GM19035 (cell line): ENCODE results near the gene RAPGEF4.

ENCODE experiments used
- ATAC-seq: cut with Tn5 transposase; IDR thresholded peaks from one replicate; pipeline ENCODE4 v1.9.1; 2021; ENCODE audit not compliant: unreplicated experiment

Gene RAPGEF4

DNA sequence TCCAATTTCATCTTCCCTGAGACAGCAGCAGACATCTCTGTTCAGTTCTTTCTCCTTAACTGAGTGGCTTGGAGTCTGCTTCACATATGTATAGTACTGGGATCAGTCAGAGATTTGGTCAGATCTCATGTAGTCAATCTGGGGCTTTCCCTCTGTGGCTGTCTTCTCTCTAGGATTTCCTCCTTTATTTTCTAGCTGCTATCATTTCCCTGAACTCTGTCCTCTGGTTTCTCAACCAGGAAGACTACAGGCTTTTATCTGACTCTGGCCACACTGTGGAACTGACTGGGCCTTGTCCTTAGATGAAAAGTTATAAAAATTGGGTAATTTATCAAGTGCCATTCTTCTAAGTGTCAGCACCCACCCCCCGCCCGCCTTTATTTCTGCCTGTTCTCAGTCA lies 121.0 kb downstream of the RAPGEF4 start:
- no peak for ATAC-seq

DNA sequence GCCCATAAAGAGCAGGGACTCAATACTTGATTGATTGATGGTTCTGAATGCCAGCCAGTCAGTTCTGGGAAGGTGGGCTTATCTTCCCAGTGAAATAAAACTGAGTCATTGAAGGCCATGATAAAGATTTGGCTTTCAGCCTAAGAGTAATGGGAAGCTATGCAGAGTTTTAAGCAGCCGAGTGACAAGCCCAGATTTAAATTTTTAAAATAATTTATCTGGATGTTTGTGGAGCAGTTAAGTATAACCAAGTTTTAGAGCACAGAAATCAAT lies 122.8 kb downstream of the RAPGEF4 start:
- ATAC-seq, result no peak

DNA sequence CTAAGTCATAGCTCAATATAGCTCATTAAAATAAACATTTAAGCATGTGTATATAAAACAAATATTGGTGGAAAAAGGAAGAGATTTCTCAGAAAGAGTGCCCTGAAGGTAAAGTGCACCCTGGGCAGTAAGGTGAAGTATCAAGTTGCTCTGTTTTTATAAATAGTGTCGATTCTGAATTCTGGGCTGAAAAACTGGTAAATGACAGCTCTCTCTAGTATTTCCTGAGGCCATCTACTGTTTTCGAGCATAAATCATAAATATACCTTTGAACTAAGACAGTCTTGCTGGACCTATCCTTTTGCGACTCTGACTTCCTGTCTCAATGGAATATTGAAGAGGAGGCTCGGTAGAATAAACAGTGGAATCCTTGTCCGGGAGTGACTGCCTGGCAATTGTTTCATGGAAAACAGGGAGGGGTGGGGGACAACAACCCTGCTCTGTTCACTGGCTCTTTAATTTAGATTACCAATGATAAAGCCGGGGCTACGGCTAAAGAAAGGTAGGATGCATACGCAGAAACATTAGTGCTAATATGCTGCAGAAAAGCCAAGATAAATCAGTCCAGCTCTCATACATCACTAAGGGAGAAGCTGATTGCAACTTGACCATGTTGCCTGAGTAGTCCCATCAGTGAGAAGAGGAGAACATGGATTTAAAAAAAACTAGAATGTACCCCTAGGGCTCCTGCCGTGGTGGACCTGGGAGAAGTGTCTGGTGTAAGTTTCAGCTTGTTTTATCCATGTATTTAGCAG lies 124.1 kb downstream of the RAPGEF4 start:
- no peak for ATAC-seq

DNA sequence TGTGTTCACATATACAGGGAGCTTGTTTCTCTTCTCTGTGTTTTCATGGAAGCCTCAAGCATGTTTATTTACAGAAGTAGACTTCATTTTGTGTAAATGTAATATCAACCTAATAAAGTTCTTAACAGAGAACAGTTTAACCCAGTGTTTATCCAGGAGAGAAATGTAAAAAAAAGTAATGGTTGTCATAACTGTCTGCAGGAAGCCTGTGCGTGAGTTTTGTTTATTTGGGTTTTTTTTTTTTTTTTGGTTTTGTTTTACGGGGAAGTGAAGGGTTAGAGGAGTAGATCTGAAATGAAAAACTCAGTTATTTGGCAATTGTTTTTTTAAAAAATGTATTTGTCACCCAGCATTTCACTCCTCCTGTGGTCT lies 124.7 kb downstream of the RAPGEF4 start:
- no peak for ATAC-seq

DNA sequence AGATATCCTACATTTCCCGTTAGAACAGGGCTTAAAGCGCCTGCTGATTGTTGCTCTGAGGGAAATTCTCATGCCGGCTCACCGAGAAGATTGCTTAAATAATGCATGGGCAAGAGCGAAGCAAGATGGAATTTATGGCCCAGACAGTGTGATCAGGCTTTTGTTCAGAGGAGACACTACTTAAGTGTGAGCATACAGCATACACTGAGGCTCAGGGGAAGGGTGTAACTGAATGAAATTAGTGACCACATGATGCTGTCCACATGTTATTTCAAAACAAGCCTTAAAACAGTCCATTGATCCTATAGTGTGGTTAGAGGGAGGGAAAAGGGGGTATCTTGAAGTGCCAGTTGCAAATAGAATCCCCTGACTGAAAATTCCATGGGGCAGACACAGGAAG lies 125.5 kb downstream of the RAPGEF4 start:
- ATAC-seq, result no peak

DNA sequence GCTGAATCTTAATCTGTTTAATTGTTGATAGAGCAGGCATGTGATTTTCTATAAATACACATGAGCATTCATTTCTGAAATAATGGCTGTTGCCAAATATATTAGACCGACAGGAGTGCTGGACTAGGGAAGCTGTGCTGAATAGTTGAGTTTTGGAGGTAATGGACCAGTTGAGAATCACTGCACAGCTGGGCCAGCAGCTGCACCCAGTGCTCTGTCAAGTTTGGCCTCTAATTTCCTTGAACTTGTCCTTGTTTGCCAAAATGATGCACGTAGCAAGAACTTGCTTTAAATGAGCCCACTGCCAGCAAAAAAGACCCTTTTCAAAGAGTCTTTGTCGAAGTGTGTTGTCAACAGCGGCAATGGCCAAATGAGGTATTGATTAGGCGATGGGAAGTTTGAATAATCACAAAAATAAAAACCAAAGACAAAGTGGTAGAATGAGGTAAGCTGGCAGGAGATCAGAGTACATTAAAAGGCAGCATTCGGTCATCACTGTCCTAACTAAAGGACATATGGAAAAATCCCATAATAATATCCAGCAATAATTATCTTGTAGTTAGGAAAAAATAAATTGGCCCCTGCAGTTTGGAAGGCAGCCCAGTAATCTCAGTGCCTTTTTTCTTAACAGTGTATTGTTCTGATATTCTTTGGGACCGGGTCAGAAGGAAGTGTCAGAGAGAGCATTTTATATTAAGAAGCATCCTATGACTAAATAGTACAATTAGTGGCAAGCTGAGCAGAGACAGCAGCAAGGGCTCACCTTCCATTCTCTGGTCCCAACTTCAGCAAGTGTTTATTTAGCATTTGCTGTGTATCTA lies 126.2 kb downstream of the RAPGEF4 start:
- ATAC-seq, result no peak

DNA sequence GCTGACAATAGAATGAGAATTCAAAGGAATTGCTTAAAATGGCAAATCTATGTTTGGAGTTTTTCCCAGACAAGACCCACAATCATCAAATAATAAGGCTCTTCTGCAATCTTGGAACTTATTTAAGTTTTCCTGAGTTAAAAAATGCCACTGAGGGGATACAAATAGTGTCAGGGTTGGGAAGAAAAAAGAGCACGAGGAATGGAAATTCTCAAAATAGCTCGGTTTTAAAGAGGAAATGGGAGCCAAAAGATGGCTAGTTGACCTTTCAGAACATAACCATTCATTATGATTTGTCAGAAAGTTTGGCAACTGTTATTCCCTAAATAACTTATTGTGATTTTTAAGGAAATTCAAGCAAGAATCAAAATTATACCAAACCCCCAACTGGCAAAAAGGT lies 127.7 kb downstream of the RAPGEF4 start:
- ATAC-seq, result no peak

DNA sequence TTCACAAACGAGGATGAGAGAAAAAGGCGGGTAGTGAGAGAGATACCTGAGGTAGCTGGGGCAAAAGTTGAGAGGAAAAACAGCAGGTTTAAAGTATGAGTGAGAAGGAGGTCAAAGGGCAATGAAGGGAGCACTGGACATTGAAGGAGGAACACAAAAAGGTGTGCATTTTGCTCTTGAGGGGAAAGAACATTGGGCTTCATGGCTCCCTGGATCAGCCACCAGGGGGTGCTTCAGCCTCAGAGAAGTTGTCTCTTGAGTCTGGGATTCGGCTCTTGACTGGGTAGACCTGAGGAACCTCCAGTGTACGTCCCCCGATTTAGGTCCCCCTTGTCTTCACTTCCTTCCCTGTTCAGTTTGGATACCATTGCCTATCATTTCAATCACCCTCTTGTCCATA lies 128.5 kb downstream of the RAPGEF4 start:
- no peak for ATAC-seq

DNA sequence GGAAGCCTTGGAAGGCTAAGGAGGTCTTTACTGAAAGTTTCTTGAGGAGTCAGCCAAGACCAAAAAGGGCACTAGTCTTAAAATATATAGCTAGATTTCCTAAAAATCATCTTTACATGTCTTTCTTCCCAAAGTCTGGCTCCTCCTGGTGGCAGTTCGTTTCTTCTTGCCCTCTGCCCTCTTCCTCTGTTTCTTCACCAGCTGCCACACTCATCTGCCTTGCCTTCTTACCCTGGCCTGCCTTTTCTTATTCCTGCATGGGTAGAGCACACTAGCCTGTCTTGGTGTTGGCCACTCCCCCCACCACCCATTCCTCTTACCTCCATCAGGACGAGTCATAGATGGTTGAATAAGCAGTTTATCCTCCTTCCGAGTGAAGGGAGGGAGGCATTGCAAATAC lies 129.8 kb downstream of the RAPGEF4 start:
- no peak for ATAC-seq

DNA sequence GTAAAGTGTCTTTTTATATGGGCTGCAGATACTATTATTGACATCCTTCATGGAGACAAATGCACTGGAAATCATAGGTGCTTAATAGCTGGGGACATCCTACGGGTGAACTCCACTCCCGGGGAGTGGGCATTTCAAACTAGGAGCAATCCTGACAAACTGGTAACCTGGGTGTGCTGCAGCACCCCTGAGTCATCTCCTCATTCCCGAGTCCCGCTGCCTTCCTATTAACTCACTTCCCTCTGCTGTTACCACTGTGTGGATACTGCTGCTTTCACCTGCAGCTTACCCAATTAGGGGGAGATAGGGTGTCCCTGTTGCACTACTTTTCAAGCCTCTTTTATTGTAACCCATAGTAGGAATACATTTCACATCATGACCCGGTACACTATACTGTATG lies 134.2 kb downstream of the RAPGEF4 start:
- no peak for ATAC-seq

DNA sequence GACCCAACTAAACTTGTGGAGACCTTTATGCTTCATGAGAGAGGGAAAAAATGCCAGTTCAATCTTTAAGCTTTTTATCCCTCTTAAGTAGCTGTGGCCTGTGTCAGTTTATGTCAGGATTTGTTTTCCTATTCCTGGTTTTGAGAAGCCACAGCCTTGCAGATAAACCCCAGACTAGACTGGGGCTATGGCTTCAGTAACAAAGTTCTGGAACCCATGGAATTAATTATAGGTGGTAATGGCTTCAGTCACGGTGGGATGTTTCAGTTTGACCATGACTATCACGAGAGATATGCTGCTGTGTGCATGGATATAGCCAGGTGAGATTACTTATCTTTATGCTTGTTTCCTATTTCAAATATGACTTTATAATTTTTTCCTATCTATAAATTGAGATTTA lies 134.8 kb downstream of the RAPGEF4 start:
- no peak for ATAC-seq

DNA sequence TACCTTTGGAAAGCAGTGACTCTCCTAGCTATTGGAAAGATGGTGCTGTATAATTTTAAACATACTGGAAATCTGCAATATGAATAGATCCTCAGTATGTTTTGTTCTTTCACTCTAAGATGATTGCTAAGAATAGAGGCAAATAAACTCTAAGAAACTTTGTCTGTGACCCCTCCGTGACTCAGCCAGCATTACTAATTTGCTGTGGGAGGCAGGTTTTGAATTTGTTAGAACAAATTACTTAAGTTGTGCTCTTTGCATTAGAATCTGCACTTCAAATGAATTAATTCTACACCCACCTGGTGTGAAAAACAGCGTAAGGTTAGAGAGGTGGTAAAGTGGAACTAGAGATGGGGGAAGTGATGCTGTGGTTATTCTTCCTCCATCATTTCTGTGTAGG lies 142.2 kb downstream of the RAPGEF4 start:
- no peak for ATAC-seq

DNA sequence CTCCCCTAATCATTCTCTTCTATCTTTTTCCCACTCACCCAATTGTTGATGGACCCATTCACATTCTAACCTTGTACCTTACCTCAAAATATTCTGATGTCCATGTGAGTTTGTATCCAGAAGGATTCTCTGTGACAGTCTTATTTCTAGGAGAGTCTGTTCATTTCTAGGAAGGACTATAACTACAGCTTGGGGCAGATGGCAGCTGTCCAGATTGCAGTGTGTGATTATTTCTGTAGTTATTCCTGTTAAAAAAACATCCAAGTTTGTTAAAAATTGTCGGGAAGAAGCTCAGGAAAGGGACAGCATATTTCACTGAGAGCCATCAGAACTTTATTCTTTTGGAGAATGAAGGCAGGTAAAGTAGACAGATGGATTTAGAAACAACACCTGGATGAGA lies 142.6 kb downstream of the RAPGEF4 start:
- no peak for ATAC-seq

DNA sequence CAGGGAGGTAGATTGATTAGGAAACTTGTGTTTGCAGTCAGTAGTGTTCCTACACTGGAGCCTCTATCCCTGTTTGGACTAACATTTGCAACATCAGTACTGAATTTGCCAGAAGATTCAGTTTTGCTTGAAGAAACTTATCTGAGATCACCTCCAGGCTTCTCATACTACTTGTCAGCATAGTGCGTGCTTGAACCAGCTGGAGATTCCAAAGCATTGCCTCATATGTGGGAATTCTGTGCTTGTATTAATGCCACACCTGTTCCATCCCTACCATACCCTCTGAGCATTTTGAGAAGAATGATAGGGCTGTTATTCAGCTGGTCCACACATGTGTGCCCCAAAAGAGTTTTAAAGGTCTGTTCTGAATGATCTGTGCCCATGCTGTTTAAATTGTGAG lies 148.7 kb downstream of the RAPGEF4 start:
- ATAC-seq, result no peak

DNA sequence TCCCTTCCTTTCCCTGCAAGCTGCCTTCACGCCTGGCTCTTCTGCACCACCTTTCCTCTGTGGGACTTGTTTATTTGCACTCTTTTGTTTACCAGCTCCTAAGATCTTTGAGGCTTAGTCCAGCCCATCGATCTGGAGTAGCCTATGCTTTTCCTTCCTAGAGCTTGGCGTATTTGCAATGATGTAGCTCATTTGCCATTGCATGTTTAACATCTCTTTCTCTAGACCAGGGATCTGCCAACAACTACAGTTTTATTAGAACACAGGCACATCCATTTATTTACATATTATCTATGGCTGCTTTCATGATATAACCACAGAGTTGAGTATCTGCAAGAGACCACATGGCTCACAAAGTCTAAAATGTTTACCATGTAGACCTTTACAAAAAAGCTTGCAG lies 150.4 kb downstream of the RAPGEF4 start:
- ATAC-seq, result no peak

DNA sequence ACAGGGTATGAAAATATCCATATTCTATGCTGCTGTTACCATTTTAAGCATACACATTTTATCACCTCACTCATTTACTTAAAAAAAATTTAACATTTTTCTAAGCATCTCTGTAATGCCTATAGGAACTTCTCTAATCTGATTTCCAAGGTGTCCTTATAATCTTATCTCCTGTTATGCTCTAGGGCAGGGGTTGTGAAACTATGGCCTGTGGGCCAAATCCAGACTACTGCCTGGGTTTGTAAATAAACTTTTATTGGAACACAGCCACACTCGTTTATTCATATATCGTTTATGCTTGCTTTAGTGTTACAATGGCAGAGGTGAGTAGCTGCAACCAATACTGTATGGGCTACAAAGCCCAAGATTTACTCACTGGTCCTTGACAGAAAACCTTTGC lies 151.6 kb downstream of the RAPGEF4 start:
- no peak for ATAC-seq

DNA sequence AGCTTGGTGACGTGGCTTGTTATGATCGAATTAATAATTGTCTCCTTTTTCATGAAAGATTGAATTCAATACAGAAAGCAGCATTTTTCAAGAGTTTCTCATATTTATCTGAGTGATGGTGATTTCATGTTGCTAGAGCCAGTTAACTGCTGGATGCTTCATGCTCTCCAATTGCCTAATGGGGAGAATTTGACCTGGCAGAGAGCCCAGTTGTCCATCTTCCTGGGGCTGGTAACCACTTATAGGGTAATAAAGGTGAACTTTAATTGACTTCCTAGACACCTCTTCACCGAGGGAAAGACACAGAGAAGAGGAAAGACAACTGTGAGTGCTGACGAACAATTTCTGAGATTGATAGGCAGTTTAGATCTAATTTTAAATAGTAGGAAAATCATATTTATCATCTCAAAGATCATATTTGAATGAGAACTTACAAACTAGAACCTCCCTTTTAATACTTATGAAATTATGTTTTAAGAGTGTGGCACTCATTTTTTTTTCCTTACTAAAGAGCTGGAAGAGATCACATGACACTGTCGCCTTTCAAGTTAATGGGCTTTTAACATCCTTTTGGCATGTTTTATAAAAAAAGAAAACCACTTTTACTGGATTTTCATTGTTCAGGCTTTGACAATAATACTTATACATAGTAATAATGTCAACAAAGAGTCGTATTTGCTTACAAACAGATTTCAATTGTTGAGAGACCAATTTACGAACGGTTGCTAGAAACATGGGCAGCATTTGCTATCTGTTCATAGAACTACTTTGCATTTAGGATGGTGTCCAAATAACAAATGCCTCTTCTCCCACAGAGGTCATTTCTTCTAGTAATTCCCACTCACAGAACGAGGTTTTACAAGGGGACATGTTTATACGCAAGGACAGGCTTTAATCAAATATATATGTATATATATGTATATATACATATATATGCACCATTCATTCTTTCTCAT lies 153.3 kb downstream of the RAPGEF4 start:
- no peak for ATAC-seq

DNA sequence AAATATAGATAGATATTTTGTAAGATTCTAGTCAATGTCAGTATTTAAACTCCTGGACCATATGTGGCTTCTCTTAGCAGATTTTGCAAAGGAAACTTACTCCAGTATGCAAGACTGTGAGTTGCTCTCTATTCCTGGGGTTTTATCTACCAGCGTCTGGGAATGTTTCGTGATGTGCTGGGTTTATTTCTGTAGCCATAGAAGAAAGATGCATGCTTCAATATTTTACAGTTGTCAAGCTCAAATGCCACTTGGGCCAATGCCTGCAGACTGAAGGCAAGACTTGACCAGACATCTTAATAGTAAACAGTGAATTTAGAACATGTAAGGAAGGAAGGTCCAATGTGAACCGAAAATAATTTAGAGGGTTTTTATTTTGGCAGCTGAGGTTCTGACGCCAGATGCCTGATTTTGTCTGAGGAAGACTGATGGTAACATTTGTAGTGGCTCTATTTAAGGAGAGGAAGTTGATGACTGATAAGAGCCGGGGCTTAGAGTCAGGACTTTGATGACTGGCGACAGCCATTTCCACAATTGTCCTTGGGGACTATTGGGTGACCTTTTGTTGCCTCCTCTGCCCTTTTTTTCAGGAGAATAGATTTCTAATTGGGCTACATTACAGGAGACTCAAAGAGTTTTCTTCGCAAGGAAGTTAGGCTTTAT lies 154.3 kb downstream of the RAPGEF4 start:
- ATAC-seq, result no peak

DNA sequence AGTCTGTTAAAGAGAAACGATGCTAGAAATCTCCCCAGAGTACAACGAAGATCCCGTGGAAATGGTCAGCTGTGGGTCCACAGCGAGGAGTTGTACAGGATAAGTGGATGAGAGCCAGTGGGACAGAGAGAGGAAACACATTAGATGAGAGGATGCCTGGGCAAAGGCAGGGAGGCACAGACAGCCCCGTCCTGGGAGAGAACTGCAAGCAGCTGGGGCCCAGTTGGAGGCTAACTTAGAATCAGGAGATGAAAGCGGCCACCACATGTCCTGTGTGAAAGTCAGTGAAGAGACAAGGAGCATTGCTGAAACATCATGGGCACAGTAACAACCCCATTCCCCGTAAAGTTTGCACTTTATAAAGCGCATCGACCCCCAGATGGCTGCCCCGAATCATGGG lies 157.5 kb downstream of the RAPGEF4 start:
- ATAC-seq, result no peak

DNA sequence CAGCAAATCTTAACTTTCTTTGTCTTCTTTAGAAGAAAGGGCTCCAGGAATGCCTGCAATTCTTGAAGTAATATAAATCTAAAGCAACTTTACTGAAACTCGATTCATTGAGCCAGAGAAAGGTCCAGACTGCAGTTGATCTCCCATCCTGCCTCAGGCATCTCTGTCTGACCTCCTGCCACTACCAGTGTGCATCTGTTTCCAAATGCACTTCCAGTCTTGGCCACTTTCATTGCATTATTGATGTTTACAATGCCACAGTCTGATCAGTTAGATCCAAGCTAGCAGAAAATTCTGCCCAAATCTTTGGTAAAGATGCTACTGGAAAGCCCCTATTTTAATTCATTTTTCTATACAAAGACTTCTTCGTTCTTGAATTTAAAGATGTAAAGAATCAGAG lies 158.0 kb downstream of the RAPGEF4 start:
- ATAC-seq, result no peak

DNA sequence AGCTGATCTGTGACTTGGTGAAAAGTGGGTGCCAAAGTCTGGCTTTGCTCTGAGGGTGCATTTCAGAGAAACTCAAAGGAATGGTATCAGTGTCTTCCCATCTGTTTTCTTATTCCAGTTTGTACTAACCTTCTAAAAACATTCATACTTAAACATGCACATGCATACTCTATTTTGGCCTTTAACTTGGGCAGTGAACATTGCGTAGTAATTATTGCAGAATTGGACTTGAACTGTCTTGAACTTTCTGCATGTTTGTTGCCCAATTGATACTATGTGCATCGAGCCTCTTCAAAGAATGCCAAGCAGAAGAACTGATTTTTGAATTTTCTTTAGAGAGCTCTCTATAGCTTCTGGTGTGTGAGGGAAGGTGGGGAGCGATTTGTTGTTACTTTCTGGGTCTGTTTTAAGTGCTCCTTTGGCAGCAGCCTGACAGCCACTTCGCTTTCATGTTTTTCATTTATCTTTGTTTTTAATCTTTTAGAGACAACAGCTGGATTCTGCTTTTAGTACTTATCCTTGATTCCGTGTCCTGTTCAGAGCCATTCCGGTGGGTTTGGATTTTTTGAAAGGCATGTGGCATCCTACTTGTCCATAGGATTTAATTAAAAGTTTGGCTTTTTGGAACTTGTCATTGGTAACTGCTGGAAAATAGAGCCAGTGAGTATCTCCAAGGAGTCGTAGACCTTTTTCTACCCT lies 159.2 kb downstream of the RAPGEF4 start:
- ATAC-seq, result no peak
